Measurements from ENCODE around the gene LUC7L3. TPM values are rescaled to one million over a fixed set of nuclear protein-coding genes. Genes with fewer than 3 reads are reported as not detected.

Gene LUC7L3
- total and polyA plus RNA-seq, 2 of the 13 experiments (the other 11 are each of a cell fraction or from before 2014, with no cell fraction given) = 108 to 120 TPM

DNA sequence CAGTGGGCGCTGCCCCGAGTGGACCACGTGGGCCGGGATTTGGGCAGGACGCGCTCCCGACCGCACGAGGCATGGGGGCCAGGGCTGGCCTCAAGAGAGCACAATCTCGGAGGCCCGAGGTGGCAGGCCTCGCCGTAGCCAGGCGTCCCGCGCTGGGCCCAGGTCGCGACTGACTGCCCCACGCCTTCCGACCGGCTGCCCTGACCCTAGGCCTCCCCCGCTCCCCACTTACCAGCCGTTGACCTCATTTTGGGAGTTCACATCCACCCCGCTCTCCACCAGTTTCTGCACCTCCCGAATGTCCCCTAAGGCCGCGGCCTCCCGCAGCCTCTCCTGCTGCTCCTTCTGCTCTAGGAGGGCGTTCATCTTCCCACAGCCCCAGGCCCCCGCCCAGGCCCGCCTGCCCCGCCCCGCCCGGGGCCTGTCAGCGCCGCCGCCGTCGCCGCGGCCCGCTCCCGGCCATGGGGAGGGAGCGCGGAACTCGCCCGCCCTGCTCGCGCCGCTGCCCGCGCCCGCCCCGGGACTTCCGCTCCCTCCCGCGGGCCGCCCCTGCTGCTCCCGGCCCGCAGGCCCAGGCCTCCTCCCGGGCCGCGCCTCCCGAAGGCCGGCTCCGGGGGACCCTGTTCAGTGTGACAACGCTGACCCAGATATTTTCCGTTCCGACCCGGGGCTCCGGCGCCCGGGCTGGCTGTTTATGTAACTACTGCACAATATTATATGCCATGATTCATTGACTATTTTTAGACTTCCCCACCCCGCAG, 11.9 kb upstream of the LUC7L3 start, which contains the start of gene ANKRD40 (continued):
- TF ChIP-seq ZNF160 (CRISPR knock-in tag; IDR thresholded peaks at IDR 0.05) = no peak
- TF ChIP-seq SNAI1 (CRISPR knock-in tag; IDR thresholded peaks at IDR 0.05; ENCODE audit: borderline replicate concordance) = peak; percentile 63; the same call in 1 of the 2 replicates
- TF ChIP-seq, protein P1, sequence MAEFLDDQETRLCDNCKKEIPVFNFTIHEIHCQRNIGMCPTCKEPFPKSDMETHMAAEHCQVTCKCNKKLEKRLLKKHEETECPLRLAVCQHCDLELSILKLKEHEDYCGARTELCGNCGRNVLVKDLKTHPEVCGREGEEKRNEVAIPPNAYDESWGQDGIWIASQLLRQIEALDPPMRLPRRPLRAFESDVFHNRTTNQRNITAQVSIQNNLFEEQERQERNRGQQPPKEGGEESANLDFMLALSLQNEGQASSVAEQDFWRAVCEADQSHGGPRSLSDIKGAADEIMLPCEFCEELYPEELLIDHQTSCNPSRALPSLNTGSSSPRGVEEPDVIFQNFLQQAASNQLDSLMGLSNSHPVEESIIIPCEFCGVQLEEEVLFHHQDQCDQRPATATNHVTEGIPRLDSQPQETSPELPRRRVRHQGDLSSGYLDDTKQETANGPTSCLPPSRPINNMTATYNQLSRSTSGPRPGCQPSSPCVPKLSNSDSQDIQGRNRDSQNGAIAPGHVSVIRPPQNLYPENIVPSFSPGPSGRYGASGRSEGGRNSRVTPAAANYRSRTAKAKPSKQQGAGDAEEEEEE (CRISPR knock-in tag; IDR thresholded peaks at IDR 0.05; ENCODE audit: borderline replicate concordance) = no peak
- no peak for TF ChIP-seq SRSF1 (optimal IDR thresholded peaks at IDR 0.05; ENCODE audit: low read depth, low read length)
- peak; percentile 79; the same call in 1 of the 2 replicates for TF ChIP-seq SIN3B (IDR thresholded peaks at IDR 0.05; ENCODE audit: low read length)
- no peak for TF ChIP-seq THYN1 (CRISPR knock-in tag; IDR thresholded peaks at IDR 0.05; ENCODE audit: borderline replicate concordance, low read depth)
- 0 out of 2 replicates have a peak, but pooled peaks have one; percentile 38 for TF ChIP-seq ZNF3 (CRISPR knock-in tag; IDR thresholded peaks at IDR 0.05)
- TF ChIP-seq ZC3H13 (CRISPR knock-in tag; IDR thresholded peaks at IDR 0.05) = no peak
- no peak for TF ChIP-seq ARNT (IDR thresholded peaks at IDR 0.05)
- no peak; the same call in 1 of the 2 replicates for TF ChIP-seq FOXC1 (CRISPR knock-in tag; IDR thresholded peaks at IDR 0.05; ENCODE audit: borderline replicate concordance)
- TF ChIP-seq, protein P2, sequence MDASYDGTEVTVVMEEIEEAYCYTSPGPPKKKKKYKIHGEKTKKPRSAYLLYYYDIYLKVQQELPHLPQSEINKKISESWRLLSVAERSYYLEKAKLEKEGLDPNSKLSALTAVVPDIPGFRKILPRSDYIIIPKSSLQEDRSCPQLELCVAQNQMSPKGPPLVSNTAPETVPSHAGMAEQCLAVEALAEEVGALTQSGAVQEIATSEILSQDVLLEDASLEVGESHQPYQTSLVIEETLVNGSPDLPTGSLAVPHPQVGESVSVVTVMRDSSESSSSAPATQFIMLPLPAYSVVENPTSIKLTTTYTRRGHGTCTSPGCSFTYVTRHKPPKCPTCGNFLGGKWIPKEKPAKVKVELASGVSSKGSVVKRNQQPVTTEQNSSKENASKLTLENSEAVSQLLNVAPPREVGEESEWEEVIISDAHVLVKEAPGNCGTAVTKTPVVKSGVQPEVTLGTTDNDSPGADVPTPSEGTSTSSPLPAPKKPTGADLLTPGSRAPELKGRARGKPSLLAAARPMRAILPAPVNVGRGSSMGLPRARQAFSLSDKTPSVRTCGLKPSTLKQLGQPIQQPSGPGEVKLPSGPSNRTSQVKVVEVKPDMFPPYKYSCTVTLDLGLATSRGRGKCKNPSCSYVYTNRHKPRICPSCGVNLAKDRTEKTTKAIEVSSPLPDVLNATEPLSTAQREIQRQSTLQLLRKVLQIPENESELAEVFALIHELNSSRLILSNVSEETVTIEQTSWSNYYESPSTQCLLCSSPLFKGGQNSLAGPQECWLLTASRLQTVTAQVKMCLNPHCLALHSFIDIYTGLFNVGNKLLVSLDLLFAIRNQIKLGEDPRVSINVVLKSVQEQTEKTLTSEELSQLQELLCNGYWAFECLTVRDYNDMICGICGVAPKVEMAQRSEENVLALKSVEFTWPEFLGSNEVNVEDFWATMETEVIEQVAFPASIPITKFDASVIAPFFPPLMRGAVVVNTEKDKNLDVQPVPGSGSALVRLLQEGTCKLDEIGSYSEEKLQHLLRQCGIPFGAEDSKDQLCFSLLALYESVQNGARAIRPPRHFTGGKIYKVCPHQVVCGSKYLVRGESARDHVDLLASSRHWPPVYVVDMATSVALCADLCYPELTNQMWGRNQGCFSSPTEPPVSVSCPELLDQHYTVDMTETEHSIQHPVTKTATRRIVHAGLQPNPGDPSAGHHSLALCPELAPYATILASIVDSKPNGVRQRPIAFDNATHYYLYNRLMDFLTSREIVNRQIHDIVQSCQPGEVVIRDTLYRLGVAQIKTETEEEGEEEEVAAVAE (CRISPR knock-in tag; IDR thresholded peaks at IDR 0.05; ENCODE audit: borderline replicate concordance) = peak; percentile 64
- TF ChIP-seq ZKSCAN8 (CRISPR knock-in tag; IDR thresholded peaks at IDR 0.05; ENCODE audit: borderline replicate concordance) = peak; percentile 92
- 0 out of 2 replicates have a peak, but pooled peaks have one; percentile 44 for TF ChIP-seq ZSCAN29 (CRISPR knock-in tag; conservative IDR thresholded peaks at IDR 0.05)
- TF ChIP-seq ZNF501 (CRISPR knock-in tag; IDR thresholded peaks at IDR 0.05) = 0 out of 2 replicates have a peak, but pooled peaks have one; percentile 28
- TF ChIP-seq ZSCAN5A (CRISPR knock-in tag; IDR thresholded peaks at IDR 0.05; ENCODE audit: borderline replicate concordance) = no peak
- peak; percentile 91; the same call in 1 of the 2 replicates for TF ChIP-seq RARG (CRISPR knock-in tag; IDR thresholded peaks at IDR 0.05; ENCODE audit: low read depth)
- TF ChIP-seq TOE1 (CRISPR knock-in tag; IDR thresholded peaks at IDR 0.05) = peak; percentile 67; the same call in 1 of the 2 replicates
- TF ChIP-seq ZNF329 (CRISPR knock-in tag; IDR thresholded peaks at IDR 0.05; ENCODE audit: low read depth) = no peak
- TF ChIP-seq NR3C1 (CRISPR knock-in tag; IDR thresholded peaks at IDR 0.05) = no peak
- no peak for TF ChIP-seq ZNF354B (CRISPR knock-in tag; IDR thresholded peaks at IDR 0.05)
- peak; percentile 99 for TF ChIP-seq ZFX (CRISPR knock-in tag; IDR thresholded peaks at IDR 0.05; ENCODE audit: low read depth)
- TF ChIP-seq DPF2 (CRISPR knock-in tag; IDR thresholded peaks at IDR 0.05; ENCODE audit: borderline replicate concordance, low read depth) = no peak
- peak; percentile 39 for TF ChIP-seq AGO1 (IDR thresholded peaks at IDR 0.05; ENCODE audit: low read depth, low read length, poor library complexity, severe bottlenecking)
